Measurements from ENCODE around the gene KRT16.

Gene KRT16

DNA sequence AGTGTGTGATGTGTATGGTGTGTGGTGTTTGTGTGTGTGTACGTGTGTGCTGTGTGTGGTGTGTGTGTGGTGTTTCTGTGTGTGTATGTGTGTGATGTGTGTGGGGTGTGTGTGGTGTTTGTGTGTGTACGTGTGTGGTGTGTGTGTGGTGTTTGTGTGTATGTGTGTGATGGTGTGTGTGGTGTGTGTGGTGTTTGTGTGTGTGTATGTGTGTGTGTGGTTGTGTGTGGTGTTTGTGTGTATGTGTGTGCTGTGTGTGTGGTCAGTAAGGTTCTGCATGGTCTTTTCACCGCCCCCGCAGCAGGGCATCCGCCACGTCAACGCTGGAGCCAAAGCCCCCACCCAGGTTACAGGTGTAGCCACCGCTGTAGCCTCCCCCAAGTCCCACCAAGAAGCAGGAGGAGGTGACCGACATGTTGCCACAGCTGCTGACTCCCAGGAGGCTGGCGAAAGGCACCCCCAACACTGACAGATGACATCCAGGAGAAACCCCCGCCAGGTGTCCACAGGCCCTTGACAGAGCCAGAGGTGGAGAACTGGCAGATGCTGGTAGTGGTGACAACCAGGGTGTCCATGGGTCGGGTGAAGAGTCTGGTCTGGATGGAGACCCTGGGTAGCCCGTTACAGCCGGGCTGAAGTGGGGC is 21.1 kb upstream of the KRT16 start:
- no peak overlapping the region for H3K4me3 Mint-ChIP-seq
- no peaks in the 10 kb centered on the region for H3K36me3 Mint-ChIP-seq (ENCODE audit: low read depth)
- peaks cover 12% of the 10 kb centered on the region for H3K4me1 Mint-ChIP-seq
- no peaks in the 10 kb centered on the region for H3K9me3 Mint-ChIP-seq
- TF ChIP-seq, protein P1, sequence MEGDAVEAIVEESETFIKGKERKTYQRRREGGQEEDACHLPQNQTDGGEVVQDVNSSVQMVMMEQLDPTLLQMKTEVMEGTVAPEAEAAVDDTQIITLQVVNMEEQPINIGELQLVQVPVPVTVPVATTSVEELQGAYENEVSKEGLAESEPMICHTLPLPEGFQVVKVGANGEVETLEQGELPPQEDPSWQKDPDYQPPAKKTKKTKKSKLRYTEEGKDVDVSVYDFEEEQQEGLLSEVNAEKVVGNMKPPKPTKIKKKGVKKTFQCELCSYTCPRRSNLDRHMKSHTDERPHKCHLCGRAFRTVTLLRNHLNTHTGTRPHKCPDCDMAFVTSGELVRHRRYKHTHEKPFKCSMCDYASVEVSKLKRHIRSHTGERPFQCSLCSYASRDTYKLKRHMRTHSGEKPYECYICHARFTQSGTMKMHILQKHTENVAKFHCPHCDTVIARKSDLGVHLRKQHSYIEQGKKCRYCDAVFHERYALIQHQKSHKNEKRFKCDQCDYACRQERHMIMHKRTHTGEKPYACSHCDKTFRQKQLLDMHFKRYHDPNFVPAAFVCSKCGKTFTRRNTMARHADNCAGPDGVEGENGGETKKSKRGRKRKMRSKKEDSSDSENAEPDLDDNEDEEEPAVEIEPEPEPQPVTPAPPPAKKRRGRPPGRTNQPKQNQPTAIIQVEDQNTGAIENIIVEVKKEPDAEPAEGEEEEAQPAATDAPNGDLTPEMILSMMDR (IDR thresholded peaks at IDR 0.05; ENCODE audit: unreplicated experiment in 3 of 3): no peak
- no peaks in the 10 kb centered on the region for H3K27me3 Mint-ChIP-seq (ENCODE audit: low read depth)
- H3K27ac Mint-ChIP-seq: no peak overlapping the region

DNA sequence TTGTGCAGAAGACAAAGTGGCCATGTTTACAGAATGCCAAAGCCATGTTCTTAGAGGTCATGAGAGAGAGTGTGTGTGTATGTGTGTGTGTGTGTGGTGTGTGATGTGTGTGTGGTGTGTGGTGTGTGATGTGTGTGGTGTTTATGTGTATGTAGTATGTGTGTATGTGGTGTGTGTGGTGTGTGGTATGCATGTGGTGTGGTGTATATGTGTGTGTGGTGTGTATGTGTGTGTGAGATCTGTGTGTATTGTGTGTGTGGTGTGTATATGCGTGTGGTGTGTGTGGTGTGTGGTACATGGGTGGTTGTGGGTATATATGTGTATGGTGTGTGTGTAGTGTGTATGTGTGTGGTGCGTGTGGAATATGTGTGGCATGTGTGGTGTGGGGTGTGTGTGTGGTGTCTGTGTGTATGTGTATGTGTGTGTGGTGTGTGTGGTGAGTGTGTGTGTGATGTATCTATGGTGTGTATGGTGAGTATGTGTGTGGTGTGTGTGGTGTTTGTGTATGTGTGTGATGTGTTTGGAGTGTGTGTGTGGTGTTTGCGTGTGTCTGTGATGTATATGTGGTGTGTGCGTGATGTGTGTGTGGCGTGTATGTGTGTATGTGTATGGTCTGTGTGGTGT is 20.0 kb upstream of the KRT16 start:
- Mint-ChIP-seq H3K4me1 (peaks cover 12% of the 10 kb centered on the region), H3K9me3 (no peaks in the 10 kb centered on the region), H3K27ac (no peak overlapping the region), H3K4me3 (no peak overlapping the region), H3K27me3 (ENCODE audit: low read depth) (peaks cover 3% of the 10 kb centered on the region), H3K36me3 (ENCODE audit: low read depth) (no peaks in the 10 kb centered on the region)
- TF ChIP-seq, protein P1 (IDR thresholded peaks at IDR 0.05; ENCODE audit: unreplicated experiment in 3 of 3): no peak

DNA sequence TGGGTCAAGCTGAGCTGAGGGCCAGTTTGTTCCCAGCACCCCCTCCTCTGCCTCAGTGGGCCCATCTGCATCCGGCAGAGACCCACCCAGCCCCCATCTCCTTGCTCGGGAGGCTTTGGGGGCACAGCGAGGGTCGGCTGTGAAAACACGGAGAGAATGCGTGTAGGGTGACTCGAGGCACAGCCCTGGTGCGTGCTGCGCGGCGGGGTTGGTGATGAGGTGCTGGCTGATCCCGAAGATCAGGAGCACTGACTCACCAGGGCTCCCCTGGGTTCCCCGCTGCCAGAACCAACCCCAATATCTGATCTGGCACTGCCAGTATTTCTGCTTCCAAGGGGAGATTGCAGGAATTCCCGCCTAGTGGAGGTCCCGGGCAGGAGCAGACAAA is 19.3 kb upstream of the KRT16 start:
- H3K27ac Mint-ChIP-seq: no peak overlapping the region
- H3K4me3 Mint-ChIP-seq: no peak overlapping the region
- peaks cover 8% of the 10 kb centered on the region for H3K27me3 Mint-ChIP-seq (ENCODE audit: low read depth)
- TF ChIP-seq, protein P1 (IDR thresholded peaks at IDR 0.05; ENCODE audit: unreplicated experiment in 3 of 3): no peak
- peaks cover 16% of the 10 kb centered on the region for H3K4me1 Mint-ChIP-seq
- H3K36me3 Mint-ChIP-seq (ENCODE audit: low read depth): no peaks in the 10 kb centered on the region
- no peaks in the 10 kb centered on the region for H3K9me3 Mint-ChIP-seq

DNA sequence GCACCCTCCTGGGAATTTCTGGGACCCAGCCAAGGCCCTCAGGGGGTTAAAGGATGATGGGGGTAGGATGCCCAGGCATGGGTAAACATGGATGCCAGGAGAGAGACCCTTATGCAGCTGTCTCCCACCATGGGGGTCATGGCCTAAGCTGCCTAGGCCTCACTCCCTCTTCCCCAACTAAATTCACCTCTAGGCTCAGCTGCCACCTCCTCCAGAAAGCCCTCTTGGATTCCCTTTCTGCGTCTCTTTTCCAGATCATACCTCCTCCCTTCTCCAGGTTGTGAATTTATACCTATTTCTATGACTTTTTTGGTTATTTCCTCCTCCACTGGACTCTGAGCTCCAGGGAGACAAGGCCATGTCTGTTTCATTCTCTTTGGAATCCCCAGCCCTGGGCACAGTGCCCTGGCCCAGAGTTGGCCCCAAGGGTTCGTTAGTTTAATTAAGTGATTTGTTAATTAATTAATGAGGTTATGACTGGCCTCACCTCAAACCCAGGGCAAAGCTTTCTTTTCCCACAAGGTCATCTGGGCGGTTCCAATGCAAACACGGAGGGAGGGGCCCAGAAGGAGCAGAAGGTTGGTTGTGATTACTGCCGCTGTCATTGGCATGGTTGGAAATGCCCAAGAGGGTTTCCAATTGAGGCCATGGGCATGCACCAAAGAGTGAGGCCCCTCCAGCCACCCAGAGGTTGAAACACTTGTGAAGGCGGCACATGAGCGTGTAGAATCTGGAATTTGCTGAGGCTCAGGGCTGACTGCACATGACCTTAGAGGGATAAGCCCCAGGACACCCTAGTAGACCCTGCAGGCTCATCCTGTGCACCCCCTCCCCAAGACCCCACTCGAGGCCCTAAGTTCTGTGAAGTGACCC is 18.7 kb upstream of the KRT16 start:
- Mint-ChIP-seq H3K4me1 (peaks cover 18% of the 10 kb centered on the region), H3K36me3 (ENCODE audit: low read depth) (no peaks in the 10 kb centered on the region), H3K9me3 (no peaks in the 10 kb centered on the region), H3K27ac (no peak overlapping the region), H3K4me3 (no peak overlapping the region), H3K27me3 (ENCODE audit: low read depth) (peaks cover 8% of the 10 kb centered on the region)
- TF ChIP-seq, protein P1 (IDR thresholded peaks at IDR 0.05; ENCODE audit: unreplicated experiment in 3 of 3): no peak

DNA sequence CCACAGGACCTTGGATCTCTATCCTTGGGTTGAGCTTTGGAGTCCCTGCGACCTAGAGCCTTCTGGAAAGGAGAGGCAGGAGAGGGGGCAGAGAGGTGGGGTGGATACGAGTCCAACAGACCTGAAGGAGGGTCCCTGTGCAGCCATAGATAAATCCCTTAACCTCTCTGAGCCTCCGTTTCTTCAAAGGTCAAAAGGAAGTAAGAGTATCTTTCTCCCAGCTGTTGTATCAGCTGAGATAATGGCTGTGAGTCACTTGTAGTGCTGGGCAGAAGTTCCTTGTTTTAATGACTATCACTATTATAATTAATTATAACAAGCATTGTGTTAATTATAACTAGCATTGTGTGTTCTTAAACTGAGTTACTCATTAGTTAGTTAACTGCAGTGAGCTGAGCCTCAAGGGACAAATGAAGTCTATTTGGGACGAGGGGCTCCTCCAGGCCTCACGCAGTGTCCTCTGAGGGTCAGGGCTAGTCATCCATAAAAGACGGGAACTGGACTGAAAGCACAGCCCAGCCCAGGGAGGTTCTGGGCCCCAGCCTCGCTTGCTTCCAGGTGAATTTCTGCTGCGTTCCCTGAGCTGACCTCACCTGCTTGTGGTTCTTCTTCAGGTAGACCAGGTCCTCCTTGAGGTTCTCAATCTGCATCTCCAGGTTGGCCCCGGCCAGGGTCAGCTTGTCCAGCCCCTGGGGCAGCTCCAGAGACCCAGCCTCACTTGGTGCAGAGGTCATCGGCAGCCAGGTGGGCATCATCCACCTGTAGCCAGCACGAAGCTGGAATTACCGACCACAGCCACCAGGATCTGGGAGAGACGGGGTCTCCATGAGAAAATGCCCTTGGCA is 17.5 kb upstream of the KRT16 start:
- Mint-ChIP-seq H3K36me3 (ENCODE audit: low read depth) (no peaks in the 10 kb centered on the region), H3K9me3 (no peaks in the 10 kb centered on the region), H3K4me1 (peaks cover 14% of the 10 kb centered on the region), H3K27me3 (ENCODE audit: low read depth) (peaks cover 8% of the 10 kb centered on the region), H3K4me3 (no peak overlapping the region), H3K27ac (no peak overlapping the region)
- TF ChIP-seq, protein P1 (IDR thresholded peaks at IDR 0.05; ENCODE audit: unreplicated experiment in 3 of 3): no peak
